Measurements from ENCODE around the gene ASTN2.

The ASTN2 gene

GRCh38 chr9:117355542-117355941 lies 59.3 kb downstream of the ASTN2 start:
- DNase-seq: no peak

DNA sequence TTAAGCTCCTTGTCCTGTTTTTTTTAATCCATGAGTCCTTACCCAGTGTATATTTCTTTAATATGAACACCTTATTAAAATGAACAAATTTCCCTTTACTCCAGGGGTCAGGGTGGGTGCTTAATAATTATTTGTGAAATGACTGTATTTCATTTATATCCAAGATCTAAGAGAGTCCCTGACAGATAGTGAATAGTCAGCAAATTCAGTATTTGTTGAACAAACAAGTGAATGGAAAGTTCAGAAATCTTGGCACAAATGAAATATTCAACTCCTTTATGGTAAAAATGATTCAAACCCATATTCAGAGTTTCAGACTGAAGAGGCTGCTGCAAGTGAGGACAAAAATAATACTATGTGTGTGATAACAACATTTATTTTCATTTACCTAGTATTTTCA lies 59.9 kb downstream of the ASTN2 start:
- DNase-seq: no peak

DNA sequence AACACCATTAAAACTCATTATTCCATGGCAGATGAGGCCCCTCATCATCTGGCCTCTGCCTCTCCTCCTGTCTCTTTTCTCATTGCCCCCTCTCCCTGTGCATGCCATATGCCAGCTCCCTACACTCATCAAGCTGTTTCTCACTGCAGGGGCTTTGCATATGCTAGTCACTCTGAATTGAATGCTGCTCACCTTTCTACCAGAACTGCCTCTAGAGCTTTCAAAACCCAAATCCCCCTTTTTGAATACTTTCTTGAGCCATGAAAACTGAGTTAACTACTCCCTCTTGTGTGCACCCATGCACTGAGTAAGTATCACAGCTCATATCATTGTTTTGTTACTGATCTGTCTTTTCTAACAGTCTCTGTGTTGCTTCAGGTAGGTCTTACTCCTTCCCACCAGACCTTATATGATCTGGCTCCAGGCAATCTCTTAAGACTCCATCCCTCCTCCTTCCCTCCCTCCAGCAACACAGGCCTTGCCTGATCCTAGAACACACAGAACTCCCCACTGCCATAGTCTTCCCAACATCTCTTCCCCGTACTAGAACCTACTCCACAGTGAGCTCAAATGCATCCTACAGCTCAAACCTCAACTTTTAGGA lies 60.5 kb downstream of the ASTN2 start:
- DNase-seq: no peak

- DNase-seq: no peak
Observed at GRCh38 chr9:117344892-117345660, 69.8 kb downstream of the ASTN2 start.

GRCh38 chr9:117343427-117343826 lies 71.4 kb downstream of the ASTN2 start:
- DNase-seq: no peak

DNA sequence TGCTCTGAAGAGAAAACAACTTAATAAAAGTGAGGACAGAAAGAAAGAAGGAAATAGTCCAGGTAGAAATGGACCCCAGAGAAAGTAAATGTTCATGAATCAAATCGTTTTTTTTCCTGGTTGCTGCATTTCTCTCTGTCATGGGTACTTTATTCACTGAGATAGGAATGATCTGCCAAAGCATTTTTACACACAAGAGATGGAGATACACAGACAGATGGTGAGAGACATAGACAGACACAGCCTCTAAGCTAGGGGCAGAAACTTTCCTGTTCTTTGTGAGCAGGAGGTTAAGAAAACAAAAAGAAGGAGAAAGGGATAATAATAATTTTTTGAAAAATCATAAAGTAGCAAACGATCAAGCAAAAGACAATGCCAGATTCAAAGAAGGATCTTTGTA lies 73.7 kb downstream of the ASTN2 start:
- no peak for DNase-seq

GRCh38 chr9:117340422-117340821 lies 74.4 kb downstream of the ASTN2 start:
- no peak for DNase-seq

- no peak for DNase-seq
Observed at GRCh38 chr9:117335837-117336433, 78.9 kb downstream of the ASTN2 start.

GRCh38 chr9:117334101-117334500 lies 80.8 kb downstream of the ASTN2 start:
- DNase-seq: no peak

DNA sequence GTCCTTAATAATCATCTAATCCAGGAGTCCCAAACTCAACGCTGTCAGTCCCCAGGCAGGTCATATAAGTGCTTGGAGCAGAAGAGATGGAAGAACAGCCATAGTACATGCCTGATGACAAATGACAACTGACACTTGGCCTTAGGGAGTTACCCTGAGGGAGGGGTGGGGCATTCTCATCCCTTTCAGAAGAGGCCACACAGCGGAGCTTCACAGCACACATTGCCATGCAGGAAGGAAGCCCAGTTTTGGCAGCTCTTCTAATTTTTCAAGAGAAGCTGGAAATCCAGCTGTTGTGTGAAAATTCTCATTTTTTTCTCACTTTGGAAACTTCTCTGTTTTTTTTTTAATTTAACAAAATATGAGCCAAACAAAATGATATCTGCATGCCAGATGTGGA lies 89.0 kb downstream of the ASTN2 start:
- DNase-seq: no peak

GRCh38 chr9:117325110-117325731 lies 89.6 kb downstream of the ASTN2 start:
- no peak for DNase-seq

GRCh38 chr9:117323390-117323789 lies 91.5 kb downstream of the ASTN2 start:
- no peak for DNase-seq

DNA sequence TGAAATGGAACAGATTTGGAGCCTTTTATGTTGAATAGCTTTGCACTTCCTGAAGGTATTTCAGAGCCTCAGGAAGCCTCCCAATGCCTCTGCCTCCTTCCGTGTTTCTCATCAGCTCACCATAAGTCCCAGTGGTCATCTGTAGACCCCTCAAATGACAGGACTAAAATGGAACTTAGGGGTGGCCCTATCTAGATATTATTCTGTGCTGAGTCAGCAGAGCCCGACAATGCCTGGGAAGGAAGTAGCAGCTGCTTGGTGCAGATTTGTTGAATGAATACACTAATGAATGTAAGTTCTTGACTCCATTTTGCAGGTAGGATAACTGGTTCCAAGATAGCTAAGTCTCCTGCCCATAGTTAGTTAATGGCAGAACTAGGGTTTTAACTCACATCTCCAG lies 97.7 kb downstream of the ASTN2 start:
- DNase-seq: no peak

DNA sequence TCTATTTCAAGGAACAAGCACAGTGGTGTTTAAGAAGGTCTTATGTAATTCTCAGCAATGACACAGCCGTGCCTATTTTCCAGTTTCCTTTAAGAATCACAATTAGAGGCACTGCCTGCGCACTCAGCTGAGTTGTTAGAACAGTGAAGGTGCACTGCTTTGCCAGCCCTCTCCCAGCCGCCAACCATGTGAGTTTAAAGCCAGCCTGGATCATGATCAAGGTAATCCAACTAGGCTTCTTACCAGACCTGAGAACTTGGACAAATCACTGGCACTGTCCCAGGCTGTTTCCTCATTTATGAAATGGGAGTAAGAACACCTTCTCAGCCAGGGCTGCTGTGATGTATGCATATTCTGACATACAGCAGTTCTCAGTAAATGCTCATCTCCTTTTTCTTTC lies 99.6 kb downstream of the ASTN2 start:
- DNase-seq: no peak

DNA sequence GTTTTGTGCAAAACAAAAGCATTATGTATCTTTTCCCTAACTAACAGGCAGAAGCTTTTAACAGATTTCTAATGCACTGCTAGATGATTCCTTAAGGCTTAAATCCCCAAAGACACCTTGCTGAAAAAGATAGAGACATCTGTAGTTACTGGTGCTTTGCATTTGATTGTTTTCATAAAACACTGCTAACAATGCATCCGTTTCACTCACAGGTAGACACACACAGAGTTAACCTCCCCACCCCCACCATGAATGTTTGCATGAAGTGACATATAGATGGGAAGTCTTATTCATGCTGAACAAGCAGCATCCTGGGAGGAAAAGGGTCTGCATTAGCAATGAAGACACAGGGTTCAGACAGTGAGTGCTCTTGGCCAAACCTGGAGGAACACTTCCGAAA lies 100.9 kb downstream of the ASTN2 start:
- no peak for DNase-seq

GRCh38 chr9:117307701-117308100 lies 107.2 kb downstream of the ASTN2 start:
- DNase-seq: no peak

- DNase-seq: no peak
Observed at GRCh38 chr9:117306032-117306431, 108.8 kb downstream of the ASTN2 start.

GRCh38 chr9:117305454-117305853 lies 109.4 kb downstream of the ASTN2 start:
- no peak for DNase-seq

GRCh38 chr9:117304549-117304948 lies 110.3 kb downstream of the ASTN2 start:
- DNase-seq: no peak

GRCh38 chr9:117303643-117304230 lies 111.1 kb downstream of the ASTN2 start:
- no peak for DNase-seq

GRCh38 chr9:117302487-117302886 lies 112.4 kb downstream of the ASTN2 start:
- no peak for DNase-seq

DNA sequence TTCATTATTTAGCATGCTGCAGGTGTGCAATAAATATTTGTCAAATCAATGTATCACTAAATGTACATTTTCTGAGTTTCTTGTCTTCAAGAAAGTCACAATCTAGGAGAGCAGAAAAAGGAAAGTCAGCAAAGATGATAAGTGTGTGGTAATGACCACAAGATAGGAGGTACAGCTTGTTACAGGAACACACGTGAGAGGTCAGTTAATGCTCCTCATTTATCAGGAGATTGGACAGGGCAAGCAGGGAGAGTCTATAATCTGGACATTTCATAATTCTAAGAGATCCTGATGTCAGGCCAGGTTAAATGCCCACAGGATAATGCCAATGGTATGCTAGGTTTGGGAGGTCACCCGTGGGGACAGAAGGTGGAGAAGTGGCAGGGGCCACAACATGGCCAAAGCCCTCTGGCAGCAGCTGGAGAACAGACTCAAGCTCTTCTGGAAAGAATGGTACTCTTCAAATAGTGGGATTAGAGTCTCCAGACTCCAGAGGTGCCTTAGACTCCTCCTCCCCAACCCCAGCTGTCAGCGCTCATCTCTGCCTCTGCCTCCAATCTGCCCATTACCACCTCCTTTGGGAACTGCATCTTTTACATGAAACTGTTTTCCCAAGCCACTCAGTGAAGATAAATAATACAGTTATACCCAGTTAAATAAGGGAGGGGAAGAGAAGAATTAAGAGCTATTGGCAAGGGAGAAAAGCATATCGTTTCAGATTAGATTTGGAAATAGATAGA lies 114.3 kb downstream of the ASTN2 start:
- no peak for DNase-seq

- DNase-seq: no peak
Observed at GRCh38 chr9:117296453-117296852, 118.4 kb downstream of the ASTN2 start.
